GM12892 (cell line): ENCODE measurements around the gene TUBB8B.
"Not testable (repeated sequence)": the region's sequence is repeated elsewhere in the genome, so short reads cannot be mapped to it uniquely, and the experiment has no call there.

ENCODE experiments used
- DNase-seq: peaks from one replicate; pipeline ENCODE4 v3.0.0; 2011; ENCODE audit not compliant: insufficient read length
- FAIRE-seq: peaks from 2 replicates; lab custom pipeline; 2011; peaks lifted over from hg19 to GRCh38; lab: Jason Lieb, UNC

The TUBB8B gene

GRCh38 chr18:48696-49095 lies 719 bp downstream of the TUBB8B start:
- DNase-seq, FAIRE-seq: not testable (repeated sequence)

- not testable (repeated sequence) for DNase-seq, FAIRE-seq
These were observed 36.2 kb downstream of the TUBB8B start for GRCh38 chr18:13177-13576.

- FAIRE-seq, DNase-seq: not testable (repeated sequence)
These were observed 36.6 kb downstream of the TUBB8B start for GRCh38 chr18:12773-13172.

GRCh38 chr18:11383-12274 lies 37.8 kb downstream of the TUBB8B start:
- FAIRE-seq, DNase-seq: not testable (repeated sequence)

GRCh38 chr18:10624-11184 lies 38.7 kb downstream of the TUBB8B start:
- not testable (repeated sequence) for DNase-seq, FAIRE-seq

- not testable (repeated sequence) for DNase-seq, FAIRE-seq
These were observed 39.5 kb downstream of the TUBB8B start for GRCh38 chr18:9937-10336.
